Suprapubic skin (tissue), 3 donors: ENCODE results near the gene ARFGEF3.

ENCODE experiments used
- CTCF ChIP-seq, 2 donors: fragments of 200-600 bp in 1 of 2; fragments of 450-650 bp in 1 of 2; sonication (generic) in 1 of 2; IDR thresholded peaks; one replicate each; pipeline ENCODE4 v1.5.1; 2016 to 2019; ENCODE audit warnings: antibody characterized with exemption in 2 of 2, mild to moderate bottlenecking in 1 of 2, moderate library complexity in 1 of 2
- POLR2AphosphoS5 ChIP-seq, 3 donors: sonication (generic); formaldehyde crosslinking; IDR thresholded peaks; one replicate each; pipeline ENCODE4 v1.6.1; 2017; ENCODE audit warnings: antibody characterized with exemption in 3 of 3

GRCh38 chr6:138246650-138247440 is 85.1 kb downstream of the ARFGEF3 start:
- TF ChIP-seq CTCF (IDR thresholded peaks at IDR 0.05) = no peak
- no peak for TF ChIP-seq POLR2AphosphoS5 (IDR thresholded peaks at IDR 0.05)
